GM04504 (cell line): ENCODE measurements around the gene DLG2.
A peak's percentile ranks its signal among the peaks of the same experiment; 100 is the strongest.
"Not testable (repeated sequence)": the region's sequence is repeated elsewhere in the genome, so short reads cannot be mapped to it uniquely, and the experiment has no call there.

Source experiments
- DNase-seq: peaks from one replicate; pipeline ENCODE4 v3.0.0-alpha.2; 2012; ENCODE audit warnings: low read depth

Gene DLG2

GRCh38 chr11:84901991-84902390 is 725.2 kb downstream of the DLG2 start:
- peak; percentile 55 for DNase-seq

- no peak for DNase-seq
Observed at GRCh38 chr11:84899740-84900139, 727.4 kb downstream of the DLG2 start.

DNA sequence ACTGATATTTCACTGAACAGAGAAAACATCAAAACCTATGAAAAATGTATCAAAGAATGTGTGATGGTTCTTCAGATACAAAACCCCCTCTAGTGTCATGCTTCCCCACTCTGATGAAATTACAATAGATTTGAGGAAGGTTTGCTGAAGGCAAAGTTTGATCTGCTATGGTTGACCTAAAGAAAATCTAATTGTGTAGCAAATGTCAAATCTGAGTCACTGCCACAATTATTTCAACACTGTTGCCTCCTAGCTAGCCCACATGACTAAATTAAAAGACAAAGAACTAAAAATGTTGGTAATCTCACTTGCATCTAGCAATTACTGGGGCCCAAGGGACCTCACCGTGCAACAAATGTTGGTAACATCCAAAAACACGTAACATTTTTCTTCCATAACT is 728.0 kb downstream of the DLG2 start:
- DNase-seq = no peak

- no peak for DNase-seq
Observed at GRCh38 chr11:84894666-84895065, 732.5 kb downstream of the DLG2 start.

DNA sequence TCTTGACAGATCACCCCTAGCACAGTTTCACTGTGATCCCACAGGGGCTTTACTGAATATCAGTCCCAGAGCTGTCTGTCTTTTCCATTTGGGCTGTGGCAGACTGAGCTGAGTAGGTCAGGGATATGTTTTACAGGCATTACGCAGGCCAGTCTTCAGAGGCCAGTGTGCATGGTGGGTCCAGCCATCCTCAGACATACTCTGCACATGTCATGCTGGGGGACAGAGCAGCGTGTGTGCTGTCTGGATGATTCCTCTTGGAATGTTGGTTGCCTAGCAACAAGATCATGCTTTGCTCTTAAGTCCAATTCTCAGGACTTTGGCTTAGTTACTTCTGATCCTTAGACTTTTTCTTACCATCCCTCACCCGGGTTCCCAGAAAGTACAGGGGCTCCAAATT is 736.5 kb downstream of the DLG2 start:
- DNase-seq = no peak

DNA sequence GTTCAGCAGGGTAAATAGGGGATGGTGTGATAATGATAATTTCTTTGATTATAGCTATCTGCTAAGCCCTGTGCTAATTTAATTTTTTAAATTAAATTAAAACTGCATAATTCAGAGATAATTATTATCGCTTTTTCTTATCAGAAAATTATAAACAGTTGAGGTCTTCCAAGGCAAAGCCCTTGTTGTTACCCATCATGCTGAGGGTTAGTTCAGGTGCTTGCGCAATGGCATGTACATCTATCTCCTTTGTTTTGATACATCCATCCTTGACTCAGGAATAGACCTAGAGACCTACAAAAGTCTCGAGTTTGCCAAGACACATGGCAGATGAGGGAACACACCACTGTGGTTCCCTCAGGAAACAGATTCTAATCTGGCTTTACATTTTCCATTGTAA is 737.6 kb downstream of the DLG2 start:
- no peak for DNase-seq

DNA sequence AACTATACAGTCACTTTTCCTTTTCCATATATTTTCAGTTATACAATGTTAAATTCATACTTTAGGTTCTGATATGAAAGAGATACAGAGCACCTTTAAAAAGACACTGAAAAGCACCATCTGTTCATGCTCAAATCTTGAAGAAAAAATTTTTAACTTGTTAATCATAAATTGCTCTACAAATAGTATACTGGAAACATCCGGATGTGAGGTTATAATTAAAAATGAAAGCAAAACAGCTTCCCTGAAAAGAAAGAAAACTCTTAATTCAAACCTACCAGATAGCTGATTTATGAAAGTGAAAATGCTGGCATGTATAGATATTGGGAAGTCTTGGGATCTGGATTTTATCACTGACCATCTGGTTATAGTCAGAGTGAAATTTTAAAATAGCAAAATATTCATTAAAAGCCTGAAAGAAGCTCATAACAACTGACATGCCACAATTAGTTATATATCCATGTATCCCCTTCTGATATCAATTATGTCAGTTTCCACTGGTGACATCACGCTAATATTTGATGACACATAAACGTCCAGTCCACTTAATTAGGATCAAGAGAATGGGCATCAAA is 740.0 kb downstream of the DLG2 start:
- DNase-seq = no peak

GRCh38 chr11:84886344-84886743 is 740.8 kb downstream of the DLG2 start:
- DNase-seq = no peak

DNA sequence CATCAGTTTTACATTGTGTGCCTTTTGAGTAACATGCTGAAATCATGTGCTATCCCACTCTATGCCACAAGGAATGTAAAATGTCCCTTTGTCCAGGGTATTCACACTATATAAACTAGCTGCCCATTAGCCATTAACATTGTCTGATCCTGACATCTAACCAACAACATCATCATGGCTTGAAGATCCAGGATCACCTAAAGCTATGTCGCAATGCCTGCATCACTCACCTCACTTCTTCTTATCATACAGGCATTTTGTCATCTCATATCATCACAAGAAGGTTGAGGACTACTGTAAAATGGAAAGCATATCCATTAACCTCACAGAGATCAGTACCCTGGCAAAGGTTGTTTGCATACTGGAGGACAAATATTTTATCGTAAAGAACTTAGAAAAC is 742.3 kb downstream of the DLG2 start:
- DNase-seq = no peak

DNA sequence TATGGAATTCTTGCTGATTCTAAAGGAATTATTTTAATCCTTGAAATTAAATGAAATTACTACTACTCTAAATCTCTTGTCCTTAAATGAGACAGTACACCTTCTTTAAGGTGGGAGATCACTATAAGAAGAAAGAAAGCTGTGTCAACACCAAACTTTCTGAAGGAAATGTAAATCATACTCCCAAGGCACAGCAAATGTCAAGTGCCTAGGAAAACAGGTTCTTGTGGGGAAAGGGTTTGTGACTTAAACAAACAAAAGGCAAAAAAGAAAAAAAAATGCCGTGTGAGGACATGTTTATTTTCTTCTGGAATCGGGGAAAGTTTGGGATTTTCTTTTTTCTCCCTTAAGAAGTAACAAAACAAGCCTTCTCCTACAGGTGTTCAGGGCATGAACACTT is 745.1 kb downstream of the DLG2 start:
- no peak for DNase-seq

- no peak for DNase-seq
Observed at GRCh38 chr11:84871116-84871515, 756.0 kb downstream of the DLG2 start.

- DNase-seq = no peak
Observed at GRCh38 chr11:84870486-84870885, 756.7 kb downstream of the DLG2 start.

DNA sequence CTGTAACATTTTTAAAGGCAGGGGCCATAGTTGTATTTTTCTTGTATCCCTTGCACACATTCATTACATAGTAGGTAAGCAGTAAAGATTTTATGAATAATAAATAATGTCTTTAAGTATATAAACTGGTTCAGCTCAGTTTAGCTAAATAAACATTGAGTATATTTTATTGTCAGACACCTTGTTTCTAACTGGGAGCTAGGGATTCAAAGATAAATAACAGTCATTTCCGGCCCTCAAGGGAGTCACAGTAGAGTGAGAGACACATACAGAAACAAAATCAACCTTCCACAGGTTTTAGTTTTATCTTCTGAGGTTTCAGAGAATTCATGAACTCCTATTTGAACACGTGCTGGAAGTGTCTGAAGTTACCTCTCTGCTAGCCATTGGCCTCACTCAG is 760.2 kb downstream of the DLG2 start:
- DNase-seq = no peak

- DNase-seq = no peak
Observed at GRCh38 chr11:84865791-84866535, 761.2 kb downstream of the DLG2 start.

GRCh38 chr11:84865257-84865656 is 761.9 kb downstream of the DLG2 start:
- no peak for DNase-seq

GRCh38 chr11:84857746-84858145 is 769.4 kb downstream of the DLG2 start:
- no peak for DNase-seq

DNA sequence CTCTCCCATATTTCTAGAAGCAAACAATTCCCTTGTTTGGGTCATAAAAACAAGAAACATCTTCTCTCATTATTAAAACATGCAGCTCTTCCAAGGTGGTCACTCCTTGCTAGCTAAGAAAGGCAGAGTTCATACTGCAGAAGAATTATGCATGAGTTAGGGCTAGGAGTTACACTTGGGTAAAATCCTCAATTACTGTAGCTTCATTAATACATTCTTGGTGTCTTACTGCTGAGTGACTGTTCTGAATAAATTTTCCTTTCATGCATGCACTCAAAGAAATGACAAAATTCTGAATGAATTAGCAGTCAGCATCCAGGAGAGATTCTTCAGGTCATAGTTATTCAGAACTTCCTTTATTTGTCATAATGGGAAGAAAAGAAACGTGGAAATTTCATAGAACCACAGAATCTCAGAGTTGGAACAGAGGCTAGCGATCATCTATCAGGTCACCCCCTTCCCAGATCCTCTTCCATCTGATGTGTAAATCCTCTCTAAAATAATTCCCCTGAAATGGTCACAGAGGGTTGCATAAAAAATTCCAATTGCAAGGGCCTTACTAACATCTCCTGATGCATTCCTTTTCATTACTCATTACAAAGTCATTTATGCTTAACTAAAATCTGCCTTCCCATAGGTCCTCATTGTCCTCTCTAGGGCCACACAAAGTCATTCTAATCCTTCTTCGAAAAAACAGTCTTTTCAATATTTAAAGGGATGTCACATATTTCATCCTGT is 771.5 kb downstream of the DLG2 start:
- peak; percentile 25 for DNase-seq

GRCh38 chr11:84854498-84854880 is 772.7 kb downstream of the DLG2 start:
- no peak for DNase-seq

- DNase-seq = no peak
Observed at GRCh38 chr11:84853841-84854497, 773.2 kb downstream of the DLG2 start.

DNA sequence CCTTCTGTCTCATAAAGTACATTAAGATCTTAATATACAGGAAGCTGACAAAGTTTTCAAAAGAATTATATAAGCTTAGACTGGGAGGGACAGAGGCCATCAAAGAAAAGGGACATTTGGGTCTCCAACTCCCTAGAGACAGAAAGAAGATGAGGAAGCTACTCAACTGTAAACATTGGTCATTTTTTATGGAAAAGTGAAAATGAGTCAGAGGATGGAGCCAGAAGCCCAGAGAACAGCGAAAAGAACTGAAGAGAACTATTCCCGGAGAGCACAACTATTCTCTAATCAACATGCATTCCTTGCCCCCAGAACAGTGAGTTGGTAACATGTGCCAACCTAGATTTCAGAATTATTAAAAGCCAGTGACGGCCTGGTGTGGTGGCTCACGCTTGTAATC is 779.3 kb downstream of the DLG2 start:
- no peak for DNase-seq

- DNase-seq = not testable (repeated sequence)
Observed at GRCh38 chr11:84840201-84840600, 786.9 kb downstream of the DLG2 start.

DNA sequence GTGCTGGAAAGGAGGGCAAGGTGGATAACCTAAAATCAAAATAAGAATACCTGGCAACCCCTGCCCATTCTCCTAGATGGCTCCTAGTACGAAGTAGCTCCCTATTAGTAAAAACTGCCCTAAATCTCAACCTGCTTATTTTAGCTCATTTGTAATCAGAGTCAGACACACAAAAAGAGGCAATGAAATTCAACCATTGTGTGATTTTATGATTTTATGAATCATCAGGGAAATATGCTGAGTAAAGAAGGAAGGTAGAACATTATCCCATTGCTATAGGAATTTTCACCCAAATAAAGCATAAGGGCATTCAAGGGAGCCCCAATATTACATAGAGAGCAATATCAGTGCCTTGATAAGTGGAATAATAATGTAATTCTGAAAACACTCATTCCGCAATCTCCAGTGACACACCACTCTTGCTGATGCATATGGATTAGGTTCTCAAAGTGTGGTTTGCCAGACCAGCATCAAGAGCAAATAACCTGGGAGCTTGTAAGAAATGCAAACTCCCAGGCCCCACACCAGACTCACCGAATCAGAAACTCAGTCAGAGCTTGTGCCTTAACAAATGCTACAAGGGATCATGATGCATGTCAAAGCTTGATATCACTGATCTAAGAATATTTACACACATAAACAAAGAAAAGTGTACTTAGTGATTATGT is 789.6 kb downstream of the DLG2 start:
- DNase-seq = no peak
